ENCODE results near the gene BCAM. TPM values are rescaled to one million over a fixed set of nuclear protein-coding genes. Genes with fewer than 3 reads are reported as not detected.

The BCAM gene
- total RNA-seq, 1 experiment from 2014 or later, result 78.7 TPM

- no peak overlapping the region; the same call in 1 of the 2 replicates for H3K27ac ChIP-seq (ENCODE audit: low read depth, low read length)
- ATAC-seq, result no peak
- no peaks in the 10 kb centered on the region for H4K20me1 ChIP-seq (ENCODE audit: insufficient read depth)
- no peak overlapping the region for H3K4me3 ChIP-seq (replicated peaks in 1 of 2; ENCODE audit: low read depth in 1 of 2, low read length in 2 of 2)
- RAD21 ChIA-PET (ENCODE audit: low non-redundant PET in 1 of 2, low total read pairs in 2 of 2, uncharacterized antibody in 2 of 2, unreplicated experiment in 2 of 2), result no interaction called here
- TF ChIP-seq TCF7L2 (IDR thresholded peaks at IDR 0.05; ENCODE audit: borderline replicate concordance, extremely low read depth, insufficient read depth, insufficient read length) (no peak), MAX (IDR thresholded peaks at IDR 0.05) (no peak), EGR1 (IDR thresholded peaks at IDR 0.05; ENCODE audit: low read depth) (no peak), SIN3A (IDR thresholded peaks at IDR 0.05; ENCODE audit: low read depth) (no peak), JUND (IDR thresholded peaks at IDR 0.05) (no peak), EZH2phosphoT487 (IDR thresholded peaks at IDR 0.05; ENCODE audit: borderline replicate concordance) (no peak), CTCF (IDR thresholded peaks at IDR 0.05 in 2 of 3, conservative IDR thresholded peaks at IDR 0.05 in 1 of 3; ENCODE audit: borderline replicate concordance in 1 of 3, insufficient read depth in 1 of 3, low read depth in 2 of 3, low read length in 2 of 3) (no peak), RAD21 (IDR thresholded peaks at IDR 0.05; ENCODE audit: low read depth) (no peak), POLR2AphosphoS5 (IDR thresholded peaks at IDR 0.05; ENCODE audit: low read depth, low read length) (no peak), ZNF274 (IDR thresholded peaks at IDR 0.05; ENCODE audit: low read depth, low read length) (no peak), EZH2 (IDR thresholded peaks at IDR 0.05) (no peak), CEBPB (IDR thresholded peaks at IDR 0.05; ENCODE audit: low read depth) (no peak), FOSL1 (IDR thresholded peaks at IDR 0.05; ENCODE audit: low read depth) (no peak), SP1 (IDR thresholded peaks at IDR 0.05; ENCODE audit: low read depth) (no peak), ZBTB33 (IDR thresholded peaks at IDR 0.05; ENCODE audit: extremely low read depth, insufficient replicate concordance, low read length) (no peak), REST (IDR thresholded peaks at IDR 0.05; ENCODE audit: low read depth) (no peak)
- no peaks in the 10 kb centered on the region; the same call in 1 of the 2 replicates for H3K79me2 ChIP-seq (ENCODE audit: insufficient read depth, low read length)
- H3K9me3 ChIP-seq (ENCODE audit: control insufficient read depth in 1 of 2, insufficient read depth in 1 of 2, low read depth in 1 of 2, low read length in 2 of 2), result no peaks in the 10 kb centered on the region
- no TSS peak for BruUV-seq (replicated peaks)
- peaks cover 34 to 43% of the 10 kb centered on the region in 2 experiments for H3K4me1 ChIP-seq (ENCODE audit: control insufficient read depth in 1 of 2, insufficient read depth in 2 of 2, low read length in 2 of 2)
- intact Hi-C loops (cut with micrococcal nuclease), result no loop called here
- H3K4me2 ChIP-seq (ENCODE audit: low read length), result no peak overlapping the region
- H3K9ac ChIP-seq (ENCODE audit: low read length), result no peak overlapping the region
- CTCF ChIA-PET, result no interaction called here
- no peak overlapping the region for H2AFZ ChIP-seq (ENCODE audit: low read depth, low read length, poor library complexity, severe bottlenecking)
- no peaks in the 10 kb centered on the region for H3K27me3 ChIP-seq (ENCODE audit: insufficient read depth, low read length)
- H3K36me3 ChIP-seq (ENCODE audit: control insufficient read depth in 1 of 2, insufficient read depth in 2 of 2, low read length in 2 of 2), result peaks cover 9 to 10% of the 10 kb centered on the region in 2 experiments; a peak in 2 of 4 replicates
- H3K9me2 ChIP-seq (ENCODE audit: insufficient read depth), result no peaks in the 10 kb centered on the region
- POLR2A ChIA-PET, result no interaction called here
- DNase-seq (ENCODE audit: low read depth, low spot score), result no peak
Observed at GRCh38 chr19:44811122-44811419, 2.2 kb downstream of the BCAM start.

Data from HCT116 (cell line).